ENCODE measurements around the gene ARHGAP27.
"Not testable (repeated sequence)": the region's sequence is repeated elsewhere in the genome, so short reads cannot be mapped to it uniquely, and the experiment has no call there.

The ARHGAP27 gene

GRCh38 chr17:45446872-45447625 lies 14.4 kb upstream of the ARHGAP27 start:
- DNase-seq = not testable (repeated sequence)

GRCh38 chr17:45445901-45446743 lies 13.5 kb upstream of the ARHGAP27 start:
- not testable (repeated sequence) for DNase-seq

- not testable (repeated sequence) for DNase-seq
These were observed 12.5 kb upstream of the ARHGAP27 start for GRCh38 chr17:45444856-45445820.

- DNase-seq = not testable (repeated sequence)
These were observed 11.6 kb upstream of the ARHGAP27 start for GRCh38 chr17:45444301-45444700.

GRCh38 chr17:45443371-45444260 lies 10.9 kb upstream of the ARHGAP27 start:
- not testable (repeated sequence) for DNase-seq

- DNase-seq = no peak
These were observed 9.0 kb upstream of the ARHGAP27 start for GRCh38 chr17:45441526-45442310.

- not testable (repeated sequence) for DNase-seq
These were observed 8.3 kb upstream of the ARHGAP27 start for GRCh38 chr17:45440839-45441515.

GRCh38 chr17:45440161-45440778 lies 7.6 kb upstream of the ARHGAP27 start:
- DNase-seq = no peak

GRCh38 chr17:45438931-45439610 lies 6.4 kb upstream of the ARHGAP27 start:
- DNase-seq = no peak

- no peak for DNase-seq
These were observed 5.0 kb upstream of the ARHGAP27 start for GRCh38 chr17:45437465-45438283.

- no peak for DNase-seq
These were observed 4.2 kb upstream of the ARHGAP27 start for GRCh38 chr17:45436625-45437464.

GRCh38 chr17:45436161-45436560 lies 3.5 kb upstream of the ARHGAP27 start:
- no peak for DNase-seq

GRCh38 chr17:45435481-45435880 lies 2.8 kb upstream of the ARHGAP27 start:
- DNase-seq = no peak

- DNase-seq = no peak
These were observed 477 bp upstream of the ARHGAP27 start for GRCh38 chr17:45433159-45433535.

- DNase-seq = peak; percentile 61
These were observed 902 bp downstream of the ARHGAP27 start for GRCh38 chr17:45431531-45432404.

Measured in effector CD8-positive, alpha-beta T cell (primary cell).